ENCODE measurements around the gene CCNJ. TPM values are rescaled to one million over a fixed set of nuclear protein-coding genes. Genes with fewer than 3 reads are reported as not detected.

The CCNJ gene
- 6.1 and 9.9 TPM in 2 replicates for total RNA-seq (2011; cell fraction: chromatin; rRNA removed; ENCODE audit: low replicate concordance)
- 4.5 and 7.5 TPM in 2 replicates for total RNA-seq (2011; cell fraction: nucleolus; rRNA removed)
- total RNA-seq (2011; cell fraction: nucleoplasm; rRNA removed): 6.5 and 10.7 TPM in 2 replicates
- 5.5 and 5.9 TPM in 2 replicates for total RNA-seq (2014; rRNA removed)
- total RNA-seq (2014; rRNA removed; fragmentation: Illumina TruSeq; extraction: Trizol): 10.8 and 11.7 TPM in 2 replicates
- 8.5 and 9.6 TPM in 2 replicates for total RNA-seq (2015; rRNA removed; fragmentation: Illumina TruSeq; extraction: Trizol)
- 9.2 TPM in 2 replicates for total RNA-seq (2021)
- 15.7 and 16.9 TPM in 2 replicates for polyA plus RNA-seq (2011; rRNA removed)
- 11.4 and 13.1 TPM in 2 replicates for polyA plus RNA-seq (2011; cell fraction: cytosol; rRNA removed)
- 9.5 and 11.2 TPM in 2 replicates for polyA plus RNA-seq (2011; cell fraction: nucleus; rRNA removed)
- 5.4 and 5.9 TPM in 2 replicates for polyA plus RNA-seq (2012)
- 10.1 and 10.6 TPM in 2 replicates for polyA plus RNA-seq (2014; fragmentation: Illumina TruSeq; extraction: Trizol)
- 1 to 10 TPM in 1 of 2 experiments, under 1 TPM in 1; 0.69 to 2.4 TPM for polyA plus RNA-seq (2014; fragmentation: Nextera tagmentation; extraction: Ambion mirVana)
- 8.6 and 8.9 TPM in 2 replicates for polyA plus RNA-seq (2014; rRNA removed)
- polyA minus RNA-seq (2011; rRNA and poly(A)+ RNA removed): 32.0 and 33.3 TPM in 2 replicates
- 9.4 and 13.2 TPM in 2 replicates for polyA minus RNA-seq (2011; cell fraction: cytosol; rRNA and poly(A)+ RNA removed)
- 4.7 and 8.8 TPM in 2 replicates for polyA minus RNA-seq (2011; cell fraction: nucleus; rRNA and poly(A)+ RNA removed)
- Bru-seq, nascent RNA: percentile 85 among the genes with signal in this experiment
- BruChase-seq, experiment 1, labeled RNA remaining after a 2-hour chase: percentile 88 among the genes with signal in this experiment
- BruChase-seq, experiment 2, labeled RNA remaining after a 6-hour chase: percentile 89 among the genes with signal in this experiment
- long read RNA-seq, experiment 1, full-length matches to known transcripts: 39 of 156 reads
- long read RNA-seq, experiment 1, partial matches to known transcripts: 96 of 156 reads
- long read RNA-seq, experiment 1, other reads (novel, unspliced or antisense): 21 of 156 reads
- long read RNA-seq, experiment 2, partial matches to known transcripts: 0 of 19 reads
- long read RNA-seq, experiment 2, other reads (novel, unspliced or antisense): 19 of 19 reads
- long read RNA-seq, experiment 3, partial matches to known transcripts: 1 of 6 reads
- long read RNA-seq, experiment 3, other reads (novel, unspliced or antisense): 1 of 6 reads

DNA sequence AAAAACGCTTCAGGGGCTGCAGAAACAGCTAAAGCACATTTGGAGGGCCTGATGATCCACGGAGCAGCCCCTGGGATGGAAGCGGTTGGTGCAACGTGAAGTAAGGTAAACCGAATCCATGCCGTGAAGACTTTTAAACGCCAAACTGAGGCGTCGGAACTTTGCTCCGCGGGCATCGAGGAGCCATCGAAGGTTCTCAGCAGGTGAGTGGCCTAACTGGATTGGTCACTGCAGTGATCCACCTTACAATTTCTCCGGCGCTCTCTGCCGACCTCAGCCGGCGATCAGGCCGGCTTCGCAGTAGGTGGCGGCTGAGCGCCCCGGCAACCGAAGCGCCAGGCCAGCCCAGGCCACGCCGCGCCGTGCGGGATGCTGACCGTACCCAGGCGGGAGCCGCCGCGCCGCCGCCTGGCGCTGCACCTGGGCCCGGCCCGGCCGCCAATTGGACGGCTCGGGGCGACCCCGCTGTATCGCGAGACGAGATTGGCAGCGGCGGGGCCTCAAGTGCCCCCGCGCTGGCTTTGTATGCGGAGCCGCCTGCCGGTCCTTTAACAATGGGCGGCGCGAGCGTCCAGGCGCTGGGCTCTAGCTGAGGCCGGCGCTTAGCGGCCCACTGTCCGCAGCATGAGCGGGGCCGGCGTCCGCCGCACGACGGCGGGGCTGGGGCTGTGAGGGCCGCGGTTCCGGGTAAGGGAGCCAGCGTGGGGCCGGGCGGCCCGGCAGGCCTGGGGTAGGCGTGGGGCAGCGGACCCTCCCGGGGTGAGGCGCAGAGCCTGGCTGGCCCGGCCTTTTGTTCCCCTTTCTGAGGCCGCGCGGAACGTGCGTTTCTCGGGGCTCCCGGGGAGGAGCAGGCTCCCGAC lies at the start of gene CCNJ:
CCNJ (plus strand) TSS at position 551 of the 860 bp plus-strand sequence. CDS start 811 bp downstream, outside the sequence.
- peaks cover 52% of the 10 kb centered on the region for H3K79me2 ChIP-seq (ENCODE audit: control insufficient read depth, insufficient read depth, low read length)
- DNase-seq (ENCODE audit: extremely low read depth in 1 of 4, low spot score in 3 of 4) (peak; percentile 81 to 97 (median 86)), FAIRE-seq (no peak), ATAC-seq (peak; percentile 93)
- H3K4me1 ChIP-seq (replicated peaks in 1 of 2; ENCODE audit: control insufficient read depth in 2 of 2, insufficient read depth in 2 of 2, low read length in 2 of 2): peaks cover 11 to 16% of the 10 kb centered on the region in 2 experiments; a peak in 4 of 5 replicates
- WGBS (ENCODE audit: insufficient coverage, low coverage, missing lambda C conversion rate): 2% methylated on average over 51 of the region's 92 CpGs
- peak within 1 kb of the TSS; percentile 84 for H3K4me2 ChIP-seq (ENCODE audit: insufficient read depth, low read length)
- peaks cover 19% of the 10 kb centered on the region; the same call in 2 of the 3 replicates for H3K36me3 ChIP-seq (ENCODE audit: control insufficient read depth, insufficient read depth, low read length)
- H3K27ac ChIP-seq (ENCODE audit: extremely low read depth, low read depth, low read length): peak within 1 kb of the TSS; percentile 89
- intact Hi-C loops (cut with micrococcal nuclease): loop anchor here (10.0 kb wide), 1 partner anchor 182 kb away; no protein-coding TSS in a partner anchor
- H3K27me3 ChIP-seq (ENCODE audit: control insufficient read depth in 2 of 2, insufficient read depth in 2 of 2, low read length in 2 of 2): no peaks in the 10 kb centered on the region
- no TSS peak for BruUV-seq (replicated peaks)
- in situ Hi-C loops (cut with MboI): no loop called here
- 0 out of 2 replicates have a peak, but pooled peaks cover 4% of the 10 kb centered on the region for H4K20me1 ChIP-seq (replicated peaks; ENCODE audit: control insufficient read depth, insufficient read depth, low read length)
- H3K9me1 ChIP-seq (ENCODE audit: control insufficient read depth, insufficient read depth, low read length): no peaks in the 10 kb centered on the region
- H3K9ac ChIP-seq (ENCODE audit: insufficient read depth in 1 of 2, low read depth in 2 of 2, low read length in 2 of 2): peak within 1 kb of the TSS; percentile 89 to 98
- peak within 1 kb of the TSS; percentile 75 for H3K4me3 ChIP-seq
- POLR2A ChIA-PET: interaction anchor here (0.7 to 2.9 kb wide), 4 partner anchors 9 to 87 kb away, joined by 3 to 17 read pairs (median 4); partner anchors contain the start of gene ZNF518A
- peak within 1 kb of the TSS; percentile 95 for H2AFZ ChIP-seq (ENCODE audit: low read depth, low read length)
- H3K9me3 ChIP-seq (replicated peaks; ENCODE audit: control insufficient read depth, insufficient read depth, low read depth, low read length): no peaks in the 10 kb centered on the region
- CTCF ChIA-PET (ENCODE audit: low intra/inter-chr PET ratio): interaction anchor here (0.6 to 0.7 kb wide), 2 partner anchors 45 to 284 kb away, joined by 3 to 5 read pairs; no protein-coding TSS in a partner anchor
- TF ChIP-seq GATA2 (CRISPR knock-in tag; IDR thresholded peaks at IDR 0.05) (no peak), SAFB (IDR thresholded peaks at IDR 0.05; ENCODE audit: borderline replicate concordance, low read depth, low read length) (no peak), RFX7 (CRISPR knock-in tag; IDR thresholded peaks at IDR 0.05) (no peak), GABPB1 (CRISPR knock-in tag; IDR thresholded peaks at IDR 0.05) (peak; percentile 27; the same call in 1 of the 2 replicates), MAX (CRISPR knock-in tag; IDR thresholded peaks at IDR 0.05) (peak; percentile 65; the same call in 1 of the 2 replicates), RFX5 (IDR thresholded peaks at IDR 0.05; ENCODE audit: low read depth, low read length) (no peak), HNRNPH1 (optimal IDR thresholded peaks at IDR 0.05; ENCODE audit: low read depth, low read length) (no peak), KLF1 (tag; IDR thresholded peaks at IDR 0.05) (no peak), NFYB (IDR thresholded peaks at IDR 0.05; ENCODE audit: extremely low read depth, insufficient read length) (peak; percentile 83), SAP30 (IDR thresholded peaks at IDR 0.05; ENCODE audit: borderline replicate concordance, insufficient read depth, low read depth, low read length, poor library complexity, severe bottlenecking) (peak; percentile 49), ZNF764 (CRISPR knock-in tag; IDR thresholded peaks at IDR 0.05; ENCODE audit: low read depth) (no peak; the same call in 1 of the 2 replicates), ZNF79 (CRISPR knock-in tag; IDR thresholded peaks at IDR 0.05; ENCODE audit: low read depth) (no peak)
- TF ChIP-seq, protein P1, sequence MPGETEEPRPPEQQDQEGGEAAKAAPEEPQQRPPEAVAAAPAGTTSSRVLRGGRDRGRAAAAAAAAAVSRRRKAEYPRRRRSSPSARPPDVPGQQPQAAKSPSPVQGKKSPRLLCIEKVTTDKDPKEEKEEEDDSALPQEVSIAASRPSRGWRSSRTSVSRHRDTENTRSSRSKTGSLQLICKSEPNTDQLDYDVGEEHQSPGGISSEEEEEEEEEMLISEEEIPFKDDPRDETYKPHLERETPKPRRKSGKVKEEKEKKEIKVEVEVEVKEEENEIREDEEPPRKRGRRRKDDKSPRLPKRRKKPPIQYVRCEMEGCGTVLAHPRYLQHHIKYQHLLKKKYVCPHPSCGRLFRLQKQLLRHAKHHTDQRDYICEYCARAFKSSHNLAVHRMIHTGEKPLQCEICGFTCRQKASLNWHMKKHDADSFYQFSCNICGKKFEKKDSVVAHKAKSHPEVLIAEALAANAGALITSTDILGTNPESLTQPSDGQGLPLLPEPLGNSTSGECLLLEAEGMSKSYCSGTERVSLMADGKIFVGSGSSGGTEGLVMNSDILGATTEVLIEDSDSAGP (CRISPR knock-in tag; IDR thresholded peaks at IDR 0.05): no peak

All from K562 (cell line).